ENCODE measurements around the gene FYTTD1.

GRCh38 chr3:197749601-197750395 is at the start of gene FYTTD1:
- TF ChIP-seq POLR2A (IDR thresholded peaks at IDR 0.05): peak; percentile 85
- no peak for TF ChIP-seq EP300 (IDR thresholded peaks at IDR 0.05)

Data from ovary (tissue), 1 donor.